SHP77 (cell line): ENCODE data around the gene NSL1.

Experiments used
- DNase-seq, 2 experiments: peaks; one replicate each; lab custom pipeline; 2025; lab: John Stamatoyannopoulos, UW

The NSL1 gene

DNA sequence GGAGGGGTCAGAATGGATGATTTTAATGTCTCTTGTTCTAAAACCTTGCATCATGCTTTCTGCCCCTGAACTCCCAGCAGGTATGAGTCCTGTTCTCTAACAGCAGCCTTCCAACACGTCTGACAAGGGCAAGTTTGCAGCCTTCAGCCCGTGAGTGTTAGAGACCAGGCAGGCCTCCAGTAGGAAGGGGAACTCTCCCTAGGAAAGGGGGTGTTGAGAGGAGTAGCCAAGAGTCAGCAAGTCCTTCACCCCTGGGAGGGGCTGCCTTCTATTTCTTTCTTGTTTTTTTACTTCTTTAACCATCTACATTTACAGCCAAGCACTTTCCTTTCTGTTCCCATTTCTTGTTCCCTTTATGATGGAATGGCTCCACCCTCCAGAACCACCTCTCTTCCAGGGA lies 106.1 kb downstream of the NSL1 start:
- no peak for DNase-seq

DNA sequence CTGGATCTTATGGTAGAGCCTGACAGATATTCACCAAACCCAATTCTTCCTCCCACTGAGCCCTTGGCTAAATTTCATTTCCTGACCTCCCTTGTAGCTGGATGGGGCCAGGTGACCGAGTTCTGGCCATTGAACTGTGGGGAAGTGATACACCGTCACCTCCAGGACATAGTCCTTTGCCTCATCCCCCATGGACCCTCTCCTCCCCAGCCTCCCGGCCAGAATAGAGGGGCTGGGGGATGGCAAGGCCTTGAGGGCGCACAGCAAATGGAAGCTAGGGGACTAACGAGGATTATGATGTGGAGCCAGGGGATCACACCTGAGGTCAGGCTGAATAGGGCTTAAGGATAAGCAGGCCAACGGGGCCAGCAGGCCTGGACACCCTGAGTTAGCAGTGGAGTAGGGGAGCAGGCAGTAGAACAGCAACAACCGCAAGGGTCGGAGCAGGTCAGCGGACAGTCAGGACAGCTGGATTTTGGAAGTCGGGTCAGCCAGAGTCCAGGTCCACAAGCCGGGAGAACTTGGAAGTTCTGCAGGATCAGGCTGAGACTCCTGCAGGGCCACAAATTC lies 107.0 kb downstream of the NSL1 start:
- no peak for DNase-seq

GRCh38 chr1:212684076-212684475 lies 107.5 kb downstream of the NSL1 start:
- DNase-seq: no peak

- no peak for DNase-seq
These were observed 108.2 kb downstream of the NSL1 start for GRCh38 chr1:212683357-212683722.

GRCh38 chr1:212680680-212681389 lies 110.7 kb downstream of the NSL1 start:
- DNase-seq: peak; percentile 21 to 33

- no peak for DNase-seq
These were observed 112.8 kb downstream of the NSL1 start for GRCh38 chr1:212678456-212679410.

DNA sequence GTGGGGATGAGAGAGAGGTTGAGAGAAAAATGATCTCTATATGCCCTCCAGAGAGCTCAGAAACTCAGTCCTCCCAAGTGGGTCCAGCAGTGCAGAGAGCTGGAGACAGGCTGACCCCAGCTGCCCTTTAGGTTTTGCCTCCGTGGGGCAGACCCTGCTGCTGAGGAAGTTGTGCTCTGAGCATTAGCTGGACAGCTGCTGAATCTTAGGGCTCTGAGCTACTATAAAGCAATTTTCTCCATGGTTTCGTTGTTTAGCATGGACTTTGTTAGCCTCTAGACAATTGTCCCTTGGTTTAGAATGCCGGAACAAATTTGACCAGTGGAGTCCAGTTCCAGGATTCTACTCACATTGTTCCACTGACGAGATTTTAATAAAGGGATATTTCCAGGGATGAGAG lies 114.0 kb downstream of the NSL1 start:
- no peak for DNase-seq

GRCh38 chr1:212677136-212677535 lies 114.4 kb downstream of the NSL1 start:
- DNase-seq: no peak
